Duodenal mucosa (tissue), 2 donors: Measurements from ENCODE around the gene AFP.

Source experiments
- H3K27ac ChIP-seq: one replicate; pipeline ENCODE4 v1.7.0; 2013; ENCODE audit warnings: low read depth, low read length
- H3K27me3 ChIP-seq, 2 donors: one replicate each; pipeline ENCODE4 v1.7.0; 2013; ENCODE audit warnings: low read length in 2 of 2, control low read depth in 1 of 2; ENCODE audit not compliant: insufficient read depth in 2 of 2, control insufficient read depth in 1 of 2
- H3K36me3 ChIP-seq, 2 donors: one replicate each; pipeline ENCODE4 v1.7.0; 2013; ENCODE audit warnings: low read length in 2 of 2, control low read depth in 1 of 2; ENCODE audit not compliant: insufficient read depth in 2 of 2, control insufficient read depth in 1 of 2
- H3K4me1 ChIP-seq, 2 donors: one replicate each; pipeline ENCODE4 v1.7.0; 2013; ENCODE audit warnings: low read length in 2 of 2, control low read depth in 1 of 2; ENCODE audit not compliant: insufficient read depth in 2 of 2, control insufficient read depth in 1 of 2
- H3K4me3 ChIP-seq, 2 donors: one replicate each; pipeline ENCODE4 v1.7.0; 2013; ENCODE audit warnings: low read length in 2 of 2, low read depth in 1 of 2
- H3K9ac ChIP-seq, 2 donors: one replicate each; pipeline ENCODE4 v1.7.0; 2013; ENCODE audit warnings: low read length in 2 of 2, low read depth in 1 of 2
- H3K9me3 ChIP-seq, 2 donors: one replicate each; pipeline ENCODE4 v1.7.0; 2013; ENCODE audit warnings: low read length in 2 of 2, control low read depth in 1 of 2; ENCODE audit not compliant: control insufficient read depth in 1 of 2

The AFP gene

GRCh38 chr4:73404457-73404856 lies 31.6 kb upstream of the AFP start:
- H3K4me1 ChIP-seq: no peaks in the 10 kb centered on the region
- H3K27ac ChIP-seq: no peak overlapping the region
- no peaks in the 10 kb centered on the region for H3K36me3 ChIP-seq
- no peak overlapping the region for H3K4me3 ChIP-seq
- no peak overlapping the region for H3K9ac ChIP-seq
- H3K9me3 ChIP-seq: no peaks in the 10 kb centered on the region
- no peaks in the 10 kb centered on the region for H3K27me3 ChIP-seq

GRCh38 chr4:73405138-73405537 lies 30.9 kb upstream of the AFP start:
- no peaks in the 10 kb centered on the region for H3K36me3 ChIP-seq
- H3K9me3 ChIP-seq: no peaks in the 10 kb centered on the region
- no peaks in the 10 kb centered on the region for H3K27me3 ChIP-seq
- H3K4me3 ChIP-seq: no peak overlapping the region
- H3K9ac ChIP-seq: no peak overlapping the region
- no peak overlapping the region for H3K27ac ChIP-seq
- no peaks in the 10 kb centered on the region for H3K4me1 ChIP-seq

DNA sequence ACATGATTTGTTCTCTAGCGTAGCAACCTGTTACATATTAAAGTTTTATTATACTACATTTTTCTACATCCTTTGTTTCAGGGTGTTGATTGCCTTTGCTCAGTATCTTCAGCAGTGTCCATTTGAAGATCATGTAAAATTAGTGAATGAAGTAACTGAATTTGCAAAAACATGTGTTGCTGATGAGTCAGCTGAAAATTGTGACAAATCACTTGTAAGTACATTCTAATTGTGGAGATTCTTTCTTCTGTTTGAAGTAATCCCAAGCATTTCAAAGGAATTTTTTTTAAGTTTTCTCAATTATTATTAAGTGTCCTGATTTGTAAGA lies 29.5 kb upstream of the AFP start:
- Histone ChIP-seq H3K36me3 (no peaks in the 10 kb centered on the region), H3K27me3 (no peaks in the 10 kb centered on the region), H3K9me3 (no peaks in the 10 kb centered on the region), H3K4me1 (no peaks in the 10 kb centered on the region), H3K4me3 (no peak overlapping the region), H3K9ac (no peak overlapping the region), H3K27ac (no peak overlapping the region)

DNA sequence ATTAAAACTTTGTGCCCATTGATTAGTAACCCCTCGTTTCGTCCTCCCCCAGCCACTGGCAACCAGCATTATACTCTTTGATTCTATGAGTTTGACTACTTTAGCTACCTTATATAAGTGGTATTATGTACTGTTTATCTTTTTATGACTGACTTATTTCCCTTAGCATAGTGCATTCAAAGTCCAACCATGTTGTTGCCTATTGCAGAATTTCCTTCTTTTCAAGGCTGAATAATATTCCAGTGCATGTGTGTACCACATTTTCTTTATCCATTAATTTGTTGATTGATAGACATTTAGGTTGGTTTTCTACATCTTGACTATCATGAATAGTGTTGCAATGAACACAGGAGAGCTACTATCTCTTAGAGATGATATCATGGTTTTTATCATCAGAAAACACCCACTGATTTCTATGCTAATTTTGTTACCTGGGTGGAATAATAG lies 28.8 kb upstream of the AFP start:
- no peak overlapping the region for H3K27ac ChIP-seq
- no peaks in the 10 kb centered on the region for H3K4me1 ChIP-seq
- no peaks in the 10 kb centered on the region for H3K36me3 ChIP-seq
- no peak overlapping the region for H3K4me3 ChIP-seq
- no peaks in the 10 kb centered on the region for H3K27me3 ChIP-seq
- H3K9ac ChIP-seq: no peak overlapping the region
- no peaks in the 10 kb centered on the region for H3K9me3 ChIP-seq

DNA sequence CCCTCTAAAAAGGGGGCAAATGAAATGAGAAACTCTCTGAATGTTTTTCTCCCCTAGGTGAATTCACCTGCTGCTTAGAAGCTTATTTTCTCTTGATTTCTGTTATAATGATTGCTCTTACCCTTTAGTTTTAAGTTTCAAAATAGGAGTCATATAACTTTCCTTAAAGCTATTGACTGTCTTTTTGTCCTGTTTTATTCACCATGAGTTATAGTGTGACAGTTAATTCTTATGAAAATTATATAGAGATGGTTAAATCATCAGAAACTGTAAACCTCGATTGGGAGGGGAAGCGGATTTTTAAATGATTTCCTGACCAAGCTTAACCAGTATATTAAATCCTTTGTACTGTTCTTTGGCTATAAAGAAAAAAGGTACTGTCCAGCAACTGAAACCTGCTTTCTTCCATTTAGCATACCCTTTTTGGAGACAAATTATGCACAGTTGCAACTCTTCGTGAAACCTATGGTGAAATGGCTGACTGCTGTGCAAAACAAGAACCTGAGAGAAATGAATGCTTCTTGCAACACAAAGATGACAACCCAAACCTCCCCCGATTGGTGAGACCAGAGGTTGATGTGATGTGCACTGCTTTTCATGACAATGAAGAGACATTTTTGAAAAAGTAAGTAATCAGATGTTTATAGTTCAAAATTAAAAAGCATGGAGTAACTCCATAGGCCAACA lies 27.7 kb upstream of the AFP start:
- H3K36me3 ChIP-seq: no peaks in the 10 kb centered on the region
- no peak overlapping the region for H3K4me3 ChIP-seq
- H3K27ac ChIP-seq: no peak overlapping the region
- H3K9me3 ChIP-seq: no peaks in the 10 kb centered on the region
- H3K27me3 ChIP-seq: no peaks in the 10 kb centered on the region
- H3K9ac ChIP-seq: no peak overlapping the region
- no peaks in the 10 kb centered on the region for H3K4me1 ChIP-seq

- H3K9ac ChIP-seq: no peak overlapping the region
- H3K27me3 ChIP-seq: no peaks in the 10 kb centered on the region
- no peaks in the 10 kb centered on the region for H3K9me3 ChIP-seq
- H3K27ac ChIP-seq: no peak overlapping the region
- H3K4me3 ChIP-seq: no peak overlapping the region
- H3K36me3 ChIP-seq: no peaks in the 10 kb centered on the region
- no peaks in the 10 kb centered on the region for H3K4me1 ChIP-seq
Measured at GRCh38 chr4:73409012-73409862, 26.8 kb upstream of the AFP start.

- no peak overlapping the region for H3K4me3 ChIP-seq
- H3K4me1 ChIP-seq: no peaks in the 10 kb centered on the region
- no peaks in the 10 kb centered on the region for H3K36me3 ChIP-seq
- no peaks in the 10 kb centered on the region for H3K9me3 ChIP-seq
- H3K27ac ChIP-seq: no peak overlapping the region
- H3K27me3 ChIP-seq: no peaks in the 10 kb centered on the region
- H3K9ac ChIP-seq: no peak overlapping the region
Measured at GRCh38 chr4:73409978-73410548, 26.0 kb upstream of the AFP start.

DNA sequence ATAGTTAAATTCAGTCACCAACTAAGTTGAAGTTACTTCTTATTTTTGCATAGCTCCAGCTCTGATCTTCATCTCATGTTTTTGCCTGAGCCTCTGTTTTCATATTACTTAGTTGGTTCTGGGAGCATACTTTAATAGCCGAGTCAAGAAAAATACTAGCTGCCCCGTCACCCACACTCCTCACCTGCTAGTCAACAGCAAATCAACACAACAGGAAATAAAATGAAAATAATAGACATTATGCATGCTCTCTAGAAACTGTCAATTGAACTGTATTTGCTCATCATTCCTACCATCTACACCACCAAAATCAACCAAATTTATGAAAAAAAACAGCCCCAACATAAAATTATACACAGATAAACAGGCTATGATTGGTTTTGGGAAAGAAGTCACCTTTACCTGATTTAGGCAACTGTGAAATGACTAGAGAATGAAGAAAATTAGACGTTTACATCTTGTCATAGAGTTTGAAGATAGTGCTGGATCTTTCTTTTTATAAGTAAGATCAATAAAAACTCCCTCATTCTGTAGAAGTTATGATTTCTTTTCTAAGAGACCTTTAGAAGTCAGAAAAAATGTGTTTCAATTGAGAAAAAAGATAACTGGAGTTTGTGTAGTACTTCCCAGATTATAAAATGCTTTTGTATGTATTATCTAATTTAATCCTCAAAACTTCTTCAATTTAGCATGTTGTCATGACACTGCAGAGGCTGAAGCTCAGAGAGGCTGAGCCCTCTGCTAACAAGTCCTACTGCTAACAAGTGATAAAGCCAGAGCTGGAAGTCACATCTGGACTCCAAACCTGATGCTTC lies 24.9 kb upstream of the AFP start:
- Histone ChIP-seq H3K9me3 (no peaks in the 10 kb centered on the region), H3K4me1 (no peaks in the 10 kb centered on the region), H3K36me3 (no peaks in the 10 kb centered on the region), H3K27me3 (no peaks in the 10 kb centered on the region), H3K9ac (no peak overlapping the region), H3K27ac (no peak overlapping the region), H3K4me3 (no peak overlapping the region)

- H3K36me3 ChIP-seq: no peaks in the 10 kb centered on the region
- no peak overlapping the region for H3K9ac ChIP-seq
- no peak overlapping the region for H3K27ac ChIP-seq
- no peaks in the 10 kb centered on the region for H3K4me1 ChIP-seq
- H3K27me3 ChIP-seq: no peaks in the 10 kb centered on the region
- no peak overlapping the region for H3K4me3 ChIP-seq
- no peaks in the 10 kb centered on the region for H3K9me3 ChIP-seq
Measured at GRCh38 chr4:73411731-73412414, 24.1 kb upstream of the AFP start.
